Hindlimb muscle (tissue), 1 donor: ENCODE measurements around the gene ARFGEF3. TPM values are rescaled to one million over a fixed set of nuclear protein-coding genes. Genes with fewer than 3 reads are reported as not detected.
"Not testable (repeated sequence)": the region's sequence is repeated elsewhere in the genome, so short reads cannot be mapped to it uniquely, and the experiment has no call there.

Experiments used
- DNase-seq: peaks from one replicate; pipeline ENCODE4 v3.0.0-alpha.2; 2013
- polyA plus RNA-seq: library from polyadenylated mRNA; unstranded; fragments of 120-200 nt; gene quantifications from one replicate; pipeline ENCODE4 v1.2.1, GENCODE V29; 2013; ENCODE audit not compliant: insufficient read length

ARFGEF3 gene
- polyA plus RNA-seq, 1 donor = 1.1 TPM

GRCh38 chr6:138275976-138276375 is 114.2 kb downstream of the ARFGEF3 start:
- no peak for DNase-seq

DNA sequence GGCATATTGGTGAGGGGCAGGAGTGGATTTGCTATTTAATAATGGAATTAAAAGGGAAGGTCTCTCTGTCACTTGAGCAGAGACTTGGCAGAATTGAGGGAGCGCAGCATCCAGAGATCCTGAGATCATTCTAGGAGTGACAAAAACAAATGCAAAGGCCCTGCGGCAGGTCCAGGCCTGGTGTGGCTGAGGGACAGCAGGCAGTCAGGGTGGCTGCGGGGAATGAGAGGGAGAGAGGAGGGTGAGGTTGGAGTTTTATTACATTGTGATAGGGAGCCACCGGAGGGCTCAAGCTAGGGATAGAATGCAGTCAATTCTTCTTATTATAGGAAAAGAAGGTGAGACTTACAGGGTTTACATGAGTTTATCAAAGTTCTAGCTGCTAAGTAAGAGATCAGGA is 116.1 kb downstream of the ARFGEF3 start:
- no peak for DNase-seq

GRCh38 chr6:138278326-138278725 is 116.6 kb downstream of the ARFGEF3 start:
- peak; percentile 13 for DNase-seq

DNA sequence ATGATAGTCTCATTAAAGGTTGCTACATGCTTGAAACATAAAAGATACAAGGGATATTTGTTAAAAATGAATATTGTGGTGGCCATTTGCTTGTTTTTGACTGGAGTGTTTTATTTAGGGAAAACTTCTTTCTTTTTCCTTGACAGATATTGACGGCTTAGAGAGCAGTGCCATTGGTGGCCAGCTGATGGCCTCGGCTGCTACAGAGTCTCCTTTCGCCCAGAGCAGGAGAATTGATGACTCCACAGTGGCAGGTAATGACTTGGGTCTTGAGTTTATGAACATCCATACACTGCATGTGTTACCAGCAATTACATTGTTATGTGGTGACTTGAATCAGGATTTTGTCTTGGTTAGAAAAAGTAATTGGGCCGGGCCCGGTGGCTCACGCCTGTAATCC is 124.1 kb downstream of the ARFGEF3 start:
- no peak for DNase-seq

- DNase-seq = no peak
Measured at GRCh38 chr6:138286698-138287097, 125.0 kb downstream of the ARFGEF3 start.

DNA sequence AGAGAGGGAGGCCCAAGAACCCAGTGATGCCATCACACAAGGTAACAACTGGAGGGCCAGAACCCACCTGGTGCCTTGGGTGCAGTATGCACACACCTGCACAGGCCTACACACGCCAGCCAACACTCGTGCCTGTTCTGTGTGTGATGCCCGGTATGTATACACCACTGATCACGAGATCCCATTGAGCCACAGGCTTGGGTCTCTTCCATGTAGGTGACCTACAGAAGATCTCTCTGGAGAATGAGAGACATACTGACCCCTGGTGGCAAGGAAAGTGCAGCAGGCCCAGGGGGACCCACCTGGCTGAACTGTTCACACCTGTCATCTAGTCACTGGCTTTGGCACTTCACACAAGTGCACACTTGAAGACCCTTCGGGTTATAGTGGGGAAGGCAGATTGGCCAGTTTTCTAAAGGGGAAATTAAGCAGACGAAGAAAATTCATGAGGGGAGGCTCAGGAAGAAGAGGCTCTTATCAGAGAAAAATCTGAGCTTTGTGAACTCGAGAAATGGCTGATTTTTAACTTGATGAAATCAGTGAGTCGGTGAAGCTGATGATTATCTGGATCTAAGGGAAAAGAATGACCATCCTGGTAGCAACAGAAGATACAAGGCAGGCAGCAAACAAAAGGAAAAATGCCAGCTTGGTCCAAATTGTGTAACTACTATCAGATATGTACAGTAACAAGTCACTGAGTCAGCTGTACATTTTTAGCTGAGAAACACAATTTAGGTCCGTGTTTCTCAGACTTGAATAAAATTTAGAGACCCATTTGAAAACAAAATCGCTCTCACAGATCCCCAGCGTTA is 125.6 kb downstream of the ARFGEF3 start:
- DNase-seq = no peak

- not testable (repeated sequence) for DNase-seq
Measured at GRCh38 chr6:138288428-138289085, 126.8 kb downstream of the ARFGEF3 start.

GRCh38 chr6:138289739-138290138 is 128.0 kb downstream of the ARFGEF3 start:
- DNase-seq = no peak

DNA sequence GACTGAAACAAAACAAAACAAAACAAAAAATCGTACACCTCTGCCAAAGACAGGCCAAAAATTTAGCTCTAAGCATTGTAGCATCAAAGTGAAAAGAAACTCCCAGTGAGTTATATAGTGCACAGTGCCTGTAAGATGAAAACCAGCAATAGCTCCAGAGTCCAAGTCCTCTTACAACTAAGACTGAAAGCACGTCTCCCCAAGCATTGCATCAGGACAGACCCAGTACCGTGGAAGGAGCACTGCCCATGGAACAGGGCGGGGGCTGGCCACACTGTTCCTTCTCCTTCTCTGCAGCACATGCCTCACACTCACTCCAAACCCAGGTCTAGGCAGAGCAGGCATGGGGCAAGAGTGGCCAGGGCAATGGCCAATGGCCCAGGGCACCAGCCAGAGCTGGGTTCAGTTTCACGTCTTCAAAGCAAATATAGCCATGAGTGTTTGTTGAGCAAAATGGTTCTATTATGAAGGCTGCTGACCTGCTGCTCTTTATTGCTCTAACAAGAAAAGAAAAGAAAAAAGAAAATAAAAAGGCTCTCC is 128.8 kb downstream of the ARFGEF3 start:
- no peak for DNase-seq

DNA sequence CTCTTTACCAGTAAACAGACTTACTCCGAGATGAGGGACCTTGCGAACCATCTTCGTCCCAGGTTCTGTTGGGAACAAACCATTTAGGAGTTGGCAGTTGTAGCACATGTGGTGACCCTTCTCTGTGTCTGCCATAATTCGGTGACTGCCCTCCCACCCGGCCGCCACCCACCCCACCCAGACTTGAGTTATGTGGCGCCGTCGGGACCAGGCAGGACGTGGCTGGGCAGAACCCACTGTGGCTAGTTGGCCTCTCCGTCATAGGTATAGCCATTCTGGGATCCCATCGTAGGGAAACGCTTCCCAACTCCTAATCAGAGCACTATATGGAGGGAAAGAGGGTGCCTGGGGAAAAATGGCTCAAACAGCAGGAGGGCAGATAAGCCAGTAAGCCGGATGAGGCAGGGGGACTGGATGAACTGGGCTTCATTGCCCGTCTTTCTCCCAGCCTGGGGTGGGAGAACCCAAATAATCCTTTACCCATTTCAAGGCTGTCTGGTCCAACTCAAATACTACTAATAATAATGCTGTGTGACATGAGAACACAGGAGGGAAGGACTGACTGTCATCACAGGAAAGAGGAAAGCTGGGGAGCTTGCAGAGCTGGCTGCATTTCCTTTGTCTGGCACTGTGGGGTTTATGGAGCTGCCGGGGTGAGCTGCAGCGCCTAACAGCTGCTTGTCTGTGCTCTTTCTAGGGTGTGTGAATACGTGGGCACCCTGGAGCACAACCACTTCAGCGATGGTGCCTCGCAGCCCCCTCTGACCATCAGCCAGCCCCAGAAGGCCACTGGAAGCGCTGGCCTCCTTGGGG is 129.5 kb downstream of the ARFGEF3 start:
- no peak for DNase-seq

GRCh38 chr6:138291849-138292181 is 130.1 kb downstream of the ARFGEF3 start:
- DNase-seq = no peak

GRCh38 chr6:138292482-138292881 is 130.7 kb downstream of the ARFGEF3 start:
- DNase-seq = no peak

- DNase-seq = no peak
Measured at GRCh38 chr6:138293428-138294395, 132.0 kb downstream of the ARFGEF3 start.

DNA sequence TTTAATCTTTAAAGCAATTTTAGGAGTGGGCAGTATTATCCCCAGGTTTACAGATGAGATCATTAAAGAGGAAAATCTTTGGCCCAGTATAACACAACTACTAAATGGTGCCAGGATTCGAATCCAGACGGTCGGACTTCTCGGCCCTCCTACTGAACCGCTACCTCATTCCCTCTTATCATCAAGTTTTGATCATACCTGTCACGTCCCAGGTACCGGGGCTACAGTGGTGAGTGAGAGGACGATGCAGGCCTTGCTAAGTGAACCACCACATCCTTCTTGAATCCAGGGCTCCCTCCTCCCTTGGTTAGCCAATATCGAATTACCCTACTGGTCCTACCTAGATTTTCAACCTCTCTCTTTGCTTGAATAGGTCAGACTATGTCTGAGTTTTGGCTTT is 134.6 kb downstream of the ARFGEF3 start:
- no peak for DNase-seq

DNA sequence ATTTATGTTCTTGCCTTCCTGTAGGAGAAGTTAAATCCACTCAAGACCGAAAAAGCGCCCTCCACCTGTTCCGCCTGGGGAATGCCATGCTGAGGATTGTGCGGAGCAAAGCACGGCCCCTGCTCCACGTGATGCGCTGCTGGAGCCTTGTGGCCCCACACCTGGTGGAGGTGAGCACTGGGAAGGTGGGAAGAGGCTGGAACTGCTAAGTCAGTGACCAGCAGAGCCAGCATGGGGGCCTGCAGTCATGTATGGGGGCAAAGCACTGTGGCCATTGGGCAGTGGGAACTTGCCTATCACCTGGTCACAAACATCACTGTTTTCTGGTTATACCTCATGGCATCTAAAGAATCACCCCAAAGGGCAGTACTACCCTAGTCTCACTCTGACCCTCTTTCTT is 135.0 kb downstream of the ARFGEF3 start:
- no peak for DNase-seq

DNA sequence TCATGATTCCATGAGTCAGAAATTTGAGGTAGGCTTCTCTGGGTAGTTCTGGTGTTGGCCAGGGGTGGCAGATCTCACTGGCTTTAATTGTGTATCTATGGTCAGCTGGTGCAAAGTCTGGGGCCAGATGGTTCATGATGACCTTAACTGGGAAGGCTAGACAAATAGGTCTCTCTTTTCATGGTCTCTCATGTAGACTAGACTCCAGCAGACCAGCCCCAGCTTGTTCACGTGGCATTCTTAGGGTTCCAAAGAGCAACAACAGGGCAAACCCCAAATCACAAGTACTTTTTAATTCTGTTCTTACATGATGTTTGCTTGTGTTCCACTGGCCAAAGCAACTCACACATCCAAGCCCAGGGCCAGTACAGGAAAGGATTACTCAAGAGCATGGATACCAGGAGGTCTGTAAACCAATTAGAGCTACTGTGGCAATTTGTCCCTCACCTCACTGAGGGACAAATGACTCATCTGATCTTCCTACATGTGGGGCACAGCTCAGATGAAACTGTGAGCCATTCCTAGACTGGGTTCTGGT is 136.1 kb downstream of the ARFGEF3 start:
- no peak for DNase-seq

DNA sequence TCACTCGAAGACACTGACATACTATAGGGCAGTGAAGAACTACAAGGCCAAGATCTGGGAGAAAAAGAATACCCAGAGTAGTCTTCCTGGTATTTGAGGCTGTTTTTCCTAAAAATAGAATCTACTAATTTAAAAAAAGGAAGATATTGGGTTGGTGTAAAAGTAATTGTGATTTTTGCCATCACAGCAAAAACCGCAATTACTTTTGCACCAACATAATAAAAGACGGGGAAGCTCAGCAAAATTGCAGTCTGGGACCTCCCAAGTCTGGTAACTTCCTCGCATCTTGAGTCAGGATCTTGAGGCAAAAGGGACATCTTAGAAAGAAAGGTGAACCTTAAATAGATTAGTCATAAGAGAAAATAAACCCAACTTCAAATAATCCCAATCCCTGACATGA is 138.7 kb downstream of the ARFGEF3 start:
- DNase-seq = no peak

DNA sequence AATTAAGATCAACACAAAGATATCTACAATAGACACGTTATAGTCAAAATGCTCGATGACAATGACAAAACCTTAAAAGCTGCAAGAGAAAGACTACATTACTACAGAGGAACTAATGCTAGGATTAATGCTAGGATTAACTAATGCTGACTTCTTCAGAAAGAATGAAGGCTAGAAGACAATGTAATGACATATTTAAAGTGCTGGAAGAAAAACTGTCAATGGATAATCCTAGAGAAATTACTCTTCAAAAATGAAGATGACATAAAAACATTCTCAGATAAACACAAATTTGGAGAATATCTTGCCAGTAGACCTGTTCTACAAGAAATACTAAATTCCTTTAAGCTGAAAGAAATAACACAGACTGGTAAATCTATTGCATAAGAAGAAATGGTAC is 140.8 kb downstream of the ARFGEF3 start:
- DNase-seq = no peak

DNA sequence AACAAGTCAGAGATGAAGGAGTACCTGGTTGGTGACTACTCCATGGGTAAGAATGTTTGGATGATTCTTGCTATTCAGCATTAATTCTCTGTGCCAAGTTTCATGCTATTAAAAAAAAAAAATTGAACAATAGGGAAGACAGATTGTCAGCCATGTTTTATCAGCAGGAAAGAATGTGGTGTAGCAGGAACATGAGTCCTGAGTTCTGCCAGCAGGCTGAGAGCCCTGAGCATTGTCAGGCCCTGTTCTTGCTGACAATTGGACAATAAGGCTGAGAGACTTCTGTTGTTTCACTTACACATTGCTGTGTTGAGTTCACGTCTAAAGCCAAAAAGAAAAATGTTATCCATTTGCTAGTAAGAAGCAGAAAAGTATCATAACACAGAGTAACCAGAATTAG is 145.6 kb downstream of the ARFGEF3 start:
- DNase-seq = no peak

GRCh38 chr6:138307816-138308730 is 146.3 kb downstream of the ARFGEF3 start:
- DNase-seq = no peak

DNA sequence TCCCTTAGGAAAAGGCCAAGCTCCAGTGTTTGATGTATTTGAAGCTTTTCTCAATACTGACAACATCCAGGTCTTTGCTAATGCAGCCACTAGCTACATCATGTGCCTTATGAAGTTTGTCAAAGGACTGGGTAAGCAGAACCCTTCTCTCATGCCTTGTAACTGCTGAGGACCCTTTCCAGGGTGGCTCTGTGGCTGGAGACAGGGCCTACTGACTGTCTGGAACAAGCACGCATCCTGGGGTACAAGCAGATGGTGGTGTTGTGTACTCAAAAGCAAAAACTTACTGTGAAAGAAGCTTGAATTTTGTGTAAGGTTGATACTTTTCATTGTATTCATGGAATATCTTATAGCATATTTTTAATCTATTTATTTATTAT is 147.0 kb downstream of the ARFGEF3 start:
- DNase-seq = no peak
